ENCODE measurements around the gene TAS2R13.

Gene TAS2R13

DNA sequence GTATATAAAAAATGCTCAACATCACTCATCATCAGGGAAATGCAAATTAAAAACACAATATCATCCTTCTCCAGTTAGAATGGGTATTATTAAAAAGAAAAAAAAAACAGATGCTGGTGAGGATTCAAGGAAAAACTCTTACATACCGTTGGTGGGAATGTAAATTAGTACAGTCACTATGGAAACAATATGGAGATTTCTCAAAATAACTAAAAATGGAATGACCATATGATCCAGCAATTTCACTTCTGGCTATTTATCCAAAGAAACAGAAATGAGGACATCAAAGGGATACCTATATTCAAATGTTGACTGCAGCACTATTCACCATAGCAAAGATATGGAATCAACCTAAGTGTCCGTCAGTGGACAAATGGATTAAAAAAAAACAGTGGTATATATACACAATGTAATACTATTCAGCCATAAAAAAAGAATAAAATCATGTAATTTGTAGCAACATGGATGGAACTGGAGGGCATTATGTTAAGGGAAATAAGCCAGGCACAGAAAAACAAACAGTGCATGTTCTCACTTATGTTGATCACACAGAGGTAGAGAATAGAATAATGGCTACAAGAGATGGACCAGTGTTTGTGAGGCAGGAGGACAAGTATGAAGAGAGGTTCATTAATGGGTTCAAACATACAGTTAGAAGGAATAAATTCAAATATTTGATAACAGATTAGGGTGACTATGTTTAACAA is 45.7 kb downstream of the TAS2R13 start:
- no peak for DNase-seq

DNA sequence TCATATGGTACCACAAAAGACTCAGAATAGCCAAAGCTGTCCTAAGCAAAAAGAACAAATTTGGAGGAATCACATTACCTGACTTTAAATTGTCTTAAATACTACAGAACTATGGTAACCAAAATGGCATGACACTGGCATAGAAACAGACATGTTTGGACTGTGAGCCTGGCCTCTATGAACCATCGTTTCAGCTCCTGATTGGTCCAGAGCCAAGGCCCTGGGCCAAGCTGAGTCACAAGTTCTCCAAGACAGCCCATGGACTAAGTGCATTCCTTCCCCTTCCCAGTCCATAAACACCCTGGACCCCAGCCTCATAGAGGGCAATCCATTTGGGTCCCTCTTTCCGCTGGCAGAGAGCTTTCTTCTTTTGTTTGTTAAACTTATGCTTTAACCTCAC is 48.0 kb downstream of the TAS2R13 start:
- DNase-seq: no peak

All from CD4-positive, alpha-beta T cell treated with Interleukin-4 for 4 hours (primary cell).